Aorta (tissue), 5 donors: ENCODE measurements around the gene MTO1. TPM values are rescaled to one million over a fixed set of nuclear protein-coding genes. Genes with fewer than 3 reads are reported as not detected.
"Not testable (repeated sequence)": the region's sequence is repeated elsewhere in the genome, so short reads cannot be mapped to it uniquely, and the experiment has no call there.

ENCODE experiments used
- ATAC-seq: fragments of 200-7000 bp; cut with Tn5 transposase; one replicate; pipeline ENCODE4 v1.9.1; 2022; ENCODE audit warnings: moderate library complexity; ENCODE audit not compliant: low FRiP score
- DNase-seq, 2 donors: peaks; one replicate each; pipeline ENCODE4 v3.0.0-alpha.2; 2020
- H3K27ac ChIP-seq, 2 donors: one replicate each; pipeline ENCODE4 v1.5.1; 2013; ENCODE audit warnings: low read length in 2 of 2, mild to moderate bottlenecking in 2 of 2, moderate library complexity in 2 of 2, control low read depth in 1 of 2, inconsistent platforms in 1 of 2, low read depth in 1 of 2
- H3K27me3 ChIP-seq, 2 donors: one replicate each; pipeline ENCODE4 v1.6.1; 2013; ENCODE audit warnings: control low read depth in 1 of 2, low read length in 1 of 2, mild to moderate bottlenecking in 1 of 2, moderate library complexity in 1 of 2; ENCODE audit not compliant: insufficient read depth in 2 of 2, control insufficient read depth in 1 of 2
- H3K36me3 ChIP-seq, 2 donors: one replicate each; pipeline ENCODE4 v1.6.1; 2013; ENCODE audit warnings: control low read depth in 1 of 2, low read length in 1 of 2, mild to moderate bottlenecking in 1 of 2; ENCODE audit not compliant: insufficient read depth in 2 of 2, control insufficient read depth in 1 of 2
- H3K4me1 ChIP-seq, 2 donors: one replicate each; pipeline ENCODE4 v1.6.1; 2013; ENCODE audit warnings: low read length in 2 of 2, control low read depth in 1 of 2, mild to moderate bottlenecking in 1 of 2, moderate library complexity in 1 of 2; ENCODE audit not compliant: insufficient read depth in 2 of 2, control insufficient read depth in 1 of 2
- H3K4me3 ChIP-seq, 2 donors: one replicate each; pipeline ENCODE4 v1.5.1; 2013; ENCODE audit warnings: low read length in 2 of 2, control low read depth in 1 of 2, mild to moderate bottlenecking in 1 of 2
- H3K9me3 ChIP-seq: one replicate; pipeline ENCODE4 v1.6.1; 2013; ENCODE audit warnings: mild to moderate bottlenecking, low read length; ENCODE audit not compliant: control insufficient read depth
- WGBS, 2 donors: extraction: QIAGEN DNeasy Blood & Tissue Kit; methylation state at CpG; one replicate each; pipeline ENCODE4 v1.1.7; 2013; 5-methylcytosine and 5-hydroxymethylcytosine counted together
- intact Hi-C, 2 donors: fragments of 100-400 bp; cut with DNase I; formaldehyde crosslinking; loops; one replicate each; pipeline versions ENCODE4 v1.14.2 to v1.15.0; 2022
- polyA plus RNA-seq, 2 donors: library from polyadenylated mRNA; stranded (reverse); fragments of 200-250 nt; gene quantifications; one replicate each; pipeline ENCODE4 v1.2.3, GENCODE V29; 2013
- total RNA-seq, 2 donors: library from RNA; stranded (reverse); fragmentation: NEBNext Ultra II Directional; extraction: Animal tissue kit (Norgen Biotek cat#: 25700); gene quantifications; one replicate each; pipeline ENCODE4 v1.2.1, GENCODE V29; 2021
- donor health status: healthy with polysubstance abuse.
- donor health status: Bipolar disorder and iron deficiency.
- donor health status: DM: no; HTN: no; CAD: no.
- donor health status: DM: no; HTN: no; CAD: no.
- donor health status: DM: yes; HTN: yes; CAD: no.

MTO1 gene
- total and polyA plus RNA-seq, 4 donors: 6.3 to 33.0 (median 17.6) TPM

GRCh38 chr6:73511796-73512195, 50.3 kb downstream of the MTO1 start:
- intact Hi-C loops: no loop called here
- 91 to 93% methylated on average over 7 of the region's 7 CpGs for WGBS, 2 donors
- Histone ChIP-seq H3K9me3 (no peaks in the 10 kb centered on the region), H3K27me3 (no peaks in the 10 kb centered on the region), H3K4me3 (no peak overlapping the region), H3K36me3 (peaks cover 0 to 1% of the 10 kb centered on the region in 2 donors), H3K4me1 (no peaks in the 10 kb centered on the region), H3K27ac (no peak overlapping the region)
- DNase-seq: no peak
- no peak for ATAC-seq

- intact Hi-C loops: no loop called here
- ATAC-seq: no peak
- H3K36me3 ChIP-seq: peaks cover 0 to 4% of the 10 kb centered on the region in 2 donors
- H3K27ac ChIP-seq: no peak overlapping the region
- H3K27me3 ChIP-seq: no peaks in the 10 kb centered on the region
- no peaks in the 10 kb centered on the region for H3K9me3 ChIP-seq
- 57 to 58% methylated on average over 3 of the region's 3 CpGs for WGBS, 2 donors
- no peak overlapping the region for H3K4me3 ChIP-seq
- no peaks in the 10 kb centered on the region for H3K4me1 ChIP-seq
- DNase-seq: no peak
These were observed 51.9 kb downstream of the MTO1 start for GRCh38 chr6:73513496-73513854.

GRCh38 chr6:73514746-73515110, 53.2 kb downstream of the MTO1 start:
- ATAC-seq (no peak), DNase-seq (no peak)
- Histone ChIP-seq H3K27ac (no peak overlapping the region), H3K4me1 (no peaks in the 10 kb centered on the region), H3K9me3 (no peaks in the 10 kb centered on the region), H3K4me3 (no peak overlapping the region), H3K27me3 (no peaks in the 10 kb centered on the region), H3K36me3 (peaks cover 0 to 4% of the 10 kb centered on the region in 2 donors)
- intact Hi-C loops: loop anchor here (2.0 kb wide), 1 partner anchor 96 kb away; no protein-coding TSS in a partner anchor
- WGBS, 2 donors: 37 to 42% methylated on average over 3 of the region's 3 CpGs

GRCh38 chr6:73515204-73515655, 53.7 kb downstream of the MTO1 start:
- H3K9me3 ChIP-seq: no peaks in the 10 kb centered on the region
- no peaks in the 10 kb centered on the region for H3K4me1 ChIP-seq
- H3K27me3 ChIP-seq: no peaks in the 10 kb centered on the region
- no peak for DNase-seq
- H3K27ac ChIP-seq: no peak overlapping the region
- no peak for ATAC-seq
- WGBS, 2 donors: 20 to 24% methylated on average over 4 of the region's 4 CpGs
- H3K4me3 ChIP-seq: no peak overlapping the region
- intact Hi-C loops: loop anchor here (2.0 kb wide), 1 partner anchor 96 kb away; no protein-coding TSS in a partner anchor
- H3K36me3 ChIP-seq: peaks cover 0 to 4% of the 10 kb centered on the region in 2 donors

GRCh38 chr6:73516514-73517489, 55.3 kb downstream of the MTO1 start:
- H3K36me3 ChIP-seq: peaks cover 0 to 4% of the 10 kb centered on the region in 2 donors
- intact Hi-C loops: no loop called here

GRCh38 chr6:73518100-73518981, 56.8 kb downstream of the MTO1 start:
- H3K36me3 ChIP-seq, ATAC-seq, DNase-seq, H3K9me3 ChIP-seq, H3K27me3 ChIP-seq, H3K4me3 ChIP-seq, H3K4me1 ChIP-seq, intact Hi-C loops, H3K27ac ChIP-seq: not testable (repeated sequence)
- 9 to 14% methylated on average over 14 to 16 of the region's 19 CpGs for WGBS, 2 donors

More at GRCh38 chr6:73516514-73517489, 55.3 kb downstream of the MTO1 start:
- Histone ChIP-seq H3K4me1 (no peaks in the 10 kb centered on the region), H3K27ac (peak overlapping the region in 1 of 2 donors; percentile 21), H3K27me3 (peaks cover 0 to 2% of the 10 kb centered on the region in 2 donors), H3K9me3 (no peaks in the 10 kb centered on the region), H3K4me3 (peak overlapping the region in 1 of 2 donors; percentile 11)
- ATAC-seq: no peak
- no peak for DNase-seq
- 45 to 46% methylated on average over 4 of the region's 4 CpGs for WGBS, 2 donors

- intact Hi-C loops, H3K4me1 ChIP-seq, DNase-seq, H3K27me3 ChIP-seq, H3K9me3 ChIP-seq, H3K36me3 ChIP-seq, ATAC-seq: not testable (repeated sequence)
- 3 to 6% methylated on average over 6 to 7 of the region's 8 CpGs for WGBS, 2 donors
- H3K4me3 ChIP-seq: peak overlapping the region; percentile 31 to 87
- peak overlapping the region in 1 of 2 donors; percentile 10 for H3K27ac ChIP-seq
These were observed 57.7 kb downstream of the MTO1 start for GRCh38 chr6:73518982-73519881.
